MM.1S (cell line): ENCODE results near the gene TGFBR2.
A peak's percentile ranks its signal among the peaks of the same experiment; 100 is the strongest.

Experiments used
- DNase-seq: peaks from one replicate; pipeline ENCODE4 v3.0.0-alpha.2; 2015
- H2AFZ ChIP-seq: fragments of 300-600 bp; sonication (generic); 2 replicates; pipeline ENCODE4 v1.6.0; 2016; ENCODE audit warnings: antibody characterized with exemption, low read length
- H3F3A ChIP-seq: fragments of 300-600 bp; sonication (generic); 2 replicates; pipeline ENCODE4 v1.6.1; 2016; ENCODE audit warnings: mild to moderate bottlenecking, antibody characterized with exemption, low read length, moderate library complexity, mixed read lengths; ENCODE audit not compliant: insufficient read depth
- H3K27ac ChIP-seq: fragments of 300-600 bp; sonication (generic); 2 replicates; pipeline ENCODE4 v1.5.1; 2016; ENCODE audit warnings: mild to moderate bottlenecking, low read length
- H3K27me3 ChIP-seq: fragments of 300-600 bp; sonication (generic); replicated peaks from 2 replicates; pipeline ENCODE4 v1.6.0; 2016; ENCODE audit warnings: low read length; ENCODE audit not compliant: insufficient read depth
- H3K36me3 ChIP-seq: fragments of 300-600 bp; sonication (generic); replicated peaks from 2 replicates; pipeline ENCODE4 v1.6.1; 2016; ENCODE audit warnings: mild to moderate bottlenecking, low read length, mixed read lengths; ENCODE audit not compliant: insufficient read depth
- H3K4me1 ChIP-seq: fragments of 300-600 bp; sonication (generic); 2 replicates; pipeline ENCODE4 v1.6.1; 2016; ENCODE audit warnings: low read length, mixed read lengths
- H3K4me2 ChIP-seq: fragments of 300-600 bp; sonication (generic); 2 replicates; pipeline ENCODE4 v1.6.0; 2016; ENCODE audit warnings: low read depth, low read length
- H3K4me3 ChIP-seq: fragments of 300-600 bp; sonication (generic); 2 replicates; pipeline ENCODE4 v1.5.1; 2016; ENCODE audit warnings: low read length, mixed read lengths
- H3K79me2 ChIP-seq: fragments of 300-600 bp; sonication (generic); 2 replicates; pipeline ENCODE4 v1.6.1; 2016; ENCODE audit warnings: mixed run types, low read length, mixed read lengths
- H3K9ac ChIP-seq: fragments of 300-600 bp; sonication (generic); 2 replicates; pipeline ENCODE4 v1.6.1; 2016; ENCODE audit warnings: low read length, mixed read lengths
- H3K9me2 ChIP-seq: fragments of 300-600 bp; sonication (generic); replicated peaks from 2 replicates; pipeline ENCODE4 v1.6.1; 2016; ENCODE audit warnings: mild to moderate bottlenecking, low read length, mixed read lengths; ENCODE audit not compliant: insufficient read depth
- H3K9me3 ChIP-seq: fragments of 300-600 bp; sonication (generic); replicated peaks from 2 replicates; pipeline ENCODE4 v1.6.1; 2016; ENCODE audit warnings: mild to moderate bottlenecking, low read length, mixed read lengths; ENCODE audit not compliant: insufficient read depth
- H4K20me1 ChIP-seq: fragments of 300-600 bp; sonication (generic); 2 replicates; pipeline ENCODE4 v1.6.1; 2016; ENCODE audit warnings: mild to moderate bottlenecking, low read length, moderate library complexity, mixed read lengths; ENCODE audit not compliant: insufficient read depth
- EZH2 ChIP-seq: fragments of 300-600 bp; sonication (generic); optimal IDR thresholded peaks from 2 replicates; pipeline ENCODE3; 2017; ENCODE audit warnings: low read depth, mild to moderate bottlenecking, antibody characterized with exemption, low read length, mixed read lengths
- EZH2phosphoT487 ChIP-seq: fragments of 300-600 bp; sonication (generic); IDR thresholded peaks from 2 replicates; pipeline ENCODE4 v1.6.1; 2018; ENCODE audit warnings: antibody characterized with exemption, low read length
- TF ChIP-seq, protein P1 (sequence below): fragments of 300-600 bp; sonication (generic); IDR thresholded peaks from 2 replicates; pipeline ENCODE4 v1.5.1; 2016; ENCODE audit warnings: antibody characterized with exemption, low read length, mixed read lengths

Gene TGFBR2

DNA sequence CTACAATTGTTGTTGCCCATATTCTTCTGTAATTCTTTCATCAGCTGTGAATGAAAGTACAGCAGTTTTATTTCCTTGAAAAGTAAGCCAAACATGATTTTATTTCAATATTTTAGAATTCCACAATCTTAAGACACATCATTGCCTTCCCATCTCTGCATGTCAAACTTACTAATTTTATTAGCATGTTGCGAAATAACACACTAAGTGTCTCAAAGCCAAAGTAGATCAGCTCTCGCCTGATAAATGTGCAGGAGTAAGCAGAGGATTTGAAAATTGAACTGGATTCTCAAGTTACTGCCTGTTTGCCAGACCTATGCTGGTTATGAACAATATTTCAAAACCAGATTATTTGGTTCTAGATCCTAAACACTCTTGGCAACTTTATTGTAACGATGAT, 25.7 kb downstream of the TGFBR2 start:
- no peak overlapping the region for H3K4me3 ChIP-seq
- H2AFZ ChIP-seq = no peak overlapping the region
- DNase-seq = no peak
- peak overlapping the region; percentile 33; the same call in 1 of the 2 replicates for H3K27ac ChIP-seq
- H4K20me1 ChIP-seq = no peaks in the 10 kb centered on the region
- no peaks in the 10 kb centered on the region for H3K9me3 ChIP-seq
- H3K9ac ChIP-seq = no peak overlapping the region
- H3K4me1 ChIP-seq = peaks cover 32% of the 10 kb centered on the region
- H3K79me2 ChIP-seq = peaks cover 76% of the 10 kb centered on the region
- no peaks in the 10 kb centered on the region for H3K27me3 ChIP-seq
- peak overlapping the region; percentile 46 for H3K4me2 ChIP-seq
- H3K36me3 ChIP-seq = no peaks in the 10 kb centered on the region
- TF ChIP-seq, protein P1, sequence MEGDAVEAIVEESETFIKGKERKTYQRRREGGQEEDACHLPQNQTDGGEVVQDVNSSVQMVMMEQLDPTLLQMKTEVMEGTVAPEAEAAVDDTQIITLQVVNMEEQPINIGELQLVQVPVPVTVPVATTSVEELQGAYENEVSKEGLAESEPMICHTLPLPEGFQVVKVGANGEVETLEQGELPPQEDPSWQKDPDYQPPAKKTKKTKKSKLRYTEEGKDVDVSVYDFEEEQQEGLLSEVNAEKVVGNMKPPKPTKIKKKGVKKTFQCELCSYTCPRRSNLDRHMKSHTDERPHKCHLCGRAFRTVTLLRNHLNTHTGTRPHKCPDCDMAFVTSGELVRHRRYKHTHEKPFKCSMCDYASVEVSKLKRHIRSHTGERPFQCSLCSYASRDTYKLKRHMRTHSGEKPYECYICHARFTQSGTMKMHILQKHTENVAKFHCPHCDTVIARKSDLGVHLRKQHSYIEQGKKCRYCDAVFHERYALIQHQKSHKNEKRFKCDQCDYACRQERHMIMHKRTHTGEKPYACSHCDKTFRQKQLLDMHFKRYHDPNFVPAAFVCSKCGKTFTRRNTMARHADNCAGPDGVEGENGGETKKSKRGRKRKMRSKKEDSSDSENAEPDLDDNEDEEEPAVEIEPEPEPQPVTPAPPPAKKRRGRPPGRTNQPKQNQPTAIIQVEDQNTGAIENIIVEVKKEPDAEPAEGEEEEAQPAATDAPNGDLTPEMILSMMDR = no peak
- TF ChIP-seq EZH2phosphoT487 (no peak), EZH2 (no peak)
- no peaks in the 10 kb centered on the region for H3K9me2 ChIP-seq
- no peaks in the 10 kb centered on the region for H3F3A ChIP-seq

DNA sequence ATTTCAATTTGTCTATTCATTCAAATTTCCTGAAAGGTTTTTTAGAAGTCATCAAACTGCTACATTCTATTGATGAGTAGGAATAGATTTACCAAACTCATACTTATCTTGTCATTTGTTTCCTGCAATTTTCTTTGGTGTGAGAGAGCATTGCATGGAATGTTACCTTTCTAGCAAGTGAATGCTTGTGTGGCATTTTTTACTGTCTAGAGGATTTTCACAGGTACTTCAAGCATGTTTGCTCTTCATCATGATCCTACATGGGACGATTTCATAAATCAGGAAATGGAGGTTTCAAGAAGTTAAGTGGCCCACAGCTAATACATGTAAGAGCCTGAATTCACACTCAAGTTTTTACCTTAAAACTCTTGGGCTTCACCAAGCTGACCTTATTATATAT, 26.1 kb downstream of the TGFBR2 start:
- no peaks in the 10 kb centered on the region for H3F3A ChIP-seq
- no peaks in the 10 kb centered on the region for H3K27me3 ChIP-seq
- peaks cover 32% of the 10 kb centered on the region for H3K4me1 ChIP-seq
- no peaks in the 10 kb centered on the region for H4K20me1 ChIP-seq
- H3K27ac ChIP-seq = no peak overlapping the region
- no peak overlapping the region for H3K4me3 ChIP-seq
- H3K4me2 ChIP-seq = no peak overlapping the region
- no peaks in the 10 kb centered on the region for H3K36me3 ChIP-seq
- peaks cover 76% of the 10 kb centered on the region for H3K79me2 ChIP-seq
- DNase-seq = no peak
- no peaks in the 10 kb centered on the region for H3K9me3 ChIP-seq
- TF ChIP-seq, protein P1 = no peak
- TF ChIP-seq EZH2phosphoT487 = no peak
- no peak for TF ChIP-seq EZH2
- no peaks in the 10 kb centered on the region for H3K9me2 ChIP-seq
- no peak overlapping the region for H2AFZ ChIP-seq
- H3K9ac ChIP-seq = no peak overlapping the region

DNA sequence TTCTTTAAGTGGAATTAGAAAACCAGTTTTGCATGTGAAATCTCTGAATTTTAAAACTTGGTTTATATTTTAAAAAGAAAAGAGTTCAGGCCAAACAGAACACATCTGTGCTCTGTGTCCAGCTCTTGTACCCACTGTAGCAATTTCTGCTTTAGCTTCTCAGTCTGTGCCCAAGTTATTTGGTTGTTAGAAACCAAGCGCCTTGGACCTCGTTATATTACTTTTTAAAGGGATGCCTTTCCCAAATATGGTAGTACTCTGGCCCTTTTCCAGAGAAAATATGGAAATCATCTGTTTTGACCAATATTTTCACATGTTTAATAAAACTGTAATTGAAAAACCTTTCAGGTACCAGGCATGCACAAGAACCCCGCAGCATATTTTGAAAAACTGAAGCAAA, 27.3 kb downstream of the TGFBR2 start:
- no peak overlapping the region for H3K4me2 ChIP-seq
- peaks cover 31% of the 10 kb centered on the region for H3K4me1 ChIP-seq
- no peak overlapping the region for H3K4me3 ChIP-seq
- no peaks in the 10 kb centered on the region for H3K9me2 ChIP-seq
- no peaks in the 10 kb centered on the region for H3K9me3 ChIP-seq
- H3K27ac ChIP-seq = no peak overlapping the region
- TF ChIP-seq, protein P1 = no peak
- no peak for TF ChIP-seq EZH2
- no peak for TF ChIP-seq EZH2phosphoT487
- no peak for DNase-seq
- H4K20me1 ChIP-seq = no peaks in the 10 kb centered on the region
- H3K9ac ChIP-seq = no peak overlapping the region
- no peaks in the 10 kb centered on the region for H3K36me3 ChIP-seq
- H3K79me2 ChIP-seq = peaks cover 82% of the 10 kb centered on the region
- no peaks in the 10 kb centered on the region for H3F3A ChIP-seq
- H3K27me3 ChIP-seq = no peaks in the 10 kb centered on the region
- no peak overlapping the region for H2AFZ ChIP-seq
